Measurements from ENCODE around the gene MYH8.

The MYH8 gene

DNA sequence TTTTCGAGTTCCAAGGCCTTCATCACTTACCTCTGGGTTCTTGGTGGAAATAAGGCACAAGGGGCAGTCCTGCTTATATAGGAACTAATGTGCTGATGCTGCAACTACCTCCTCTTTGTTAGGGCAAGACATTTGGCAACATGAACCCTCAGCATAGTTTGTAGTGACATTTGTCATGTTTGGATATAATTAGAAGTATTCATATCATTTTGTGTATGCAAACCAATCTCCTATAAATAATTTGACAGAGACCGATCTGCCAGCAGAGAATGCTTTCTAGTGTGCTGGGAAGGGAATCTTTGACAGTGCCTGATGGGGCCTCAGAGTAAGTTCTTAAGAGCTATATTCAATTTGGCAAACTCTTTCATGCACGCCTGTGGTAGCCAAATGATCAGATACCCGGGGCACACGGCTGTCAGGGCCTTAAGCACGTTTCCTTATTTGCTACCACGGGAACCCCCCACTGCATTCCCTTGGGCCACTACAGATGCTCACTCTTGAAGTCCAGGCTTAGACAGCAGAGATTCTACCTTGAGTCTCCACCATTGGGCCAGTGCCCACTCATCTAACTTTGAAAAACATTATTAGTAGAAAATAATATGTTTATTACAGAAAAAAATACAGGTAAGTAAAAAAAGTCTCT is at the start of gene MYH8:
Gene MYH8 (minus strand): TSS at position 51 of the 643 bp plus-strand sequence. CDS start 1,723 bp downstream, outside the sequence.
- no peak for DNase-seq (ENCODE audit: low read depth)

DNA sequence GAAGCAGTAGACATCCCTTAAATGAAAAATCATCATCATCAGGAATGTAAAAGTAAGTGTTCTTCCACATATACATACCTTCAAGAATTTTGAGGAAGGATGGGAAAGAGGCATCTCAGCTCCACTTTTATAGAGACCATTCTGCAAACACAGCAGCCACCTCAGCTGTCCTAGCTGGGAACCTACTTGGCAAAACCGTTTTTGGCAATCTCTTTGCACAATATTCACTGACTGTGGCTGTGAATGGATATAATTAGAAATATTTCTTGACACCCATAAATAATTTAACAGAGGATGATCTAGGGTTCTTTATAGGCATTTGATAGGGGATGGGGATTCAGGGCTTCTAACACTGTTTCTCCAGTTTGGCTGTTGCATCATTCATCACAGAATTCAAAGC is 47.7 kb upstream of the MYH8 start, which contains the start of gene MYH4:
Gene MYH4 (minus strand): TSS at position 101 of the 400 bp plus-strand sequence. CDS start 2,814 bp downstream, outside the sequence.
- DNase-seq (ENCODE audit: low read depth) = no peak

DNA sequence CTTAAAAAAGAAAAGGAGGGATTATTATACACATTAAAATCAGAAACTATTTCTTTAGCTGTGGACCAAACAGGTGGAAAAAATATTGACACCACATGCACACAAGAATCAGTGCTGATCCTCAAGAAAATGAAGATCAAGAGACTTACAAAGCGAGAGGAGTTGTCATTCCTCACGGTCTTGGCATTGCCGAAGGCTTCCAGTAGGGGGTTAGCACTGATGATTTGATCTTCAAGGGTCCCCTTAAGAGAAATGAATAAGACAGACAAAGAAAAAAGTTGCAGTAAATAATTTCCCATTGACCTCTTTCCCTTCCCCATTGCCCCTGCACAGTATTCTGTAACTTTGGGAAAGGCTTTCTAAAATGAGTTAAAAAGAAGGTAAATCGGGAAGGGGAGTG is 41.7 kb upstream of the MYH8 start:
- DNase-seq (ENCODE audit: low read depth) = no peak

DNA sequence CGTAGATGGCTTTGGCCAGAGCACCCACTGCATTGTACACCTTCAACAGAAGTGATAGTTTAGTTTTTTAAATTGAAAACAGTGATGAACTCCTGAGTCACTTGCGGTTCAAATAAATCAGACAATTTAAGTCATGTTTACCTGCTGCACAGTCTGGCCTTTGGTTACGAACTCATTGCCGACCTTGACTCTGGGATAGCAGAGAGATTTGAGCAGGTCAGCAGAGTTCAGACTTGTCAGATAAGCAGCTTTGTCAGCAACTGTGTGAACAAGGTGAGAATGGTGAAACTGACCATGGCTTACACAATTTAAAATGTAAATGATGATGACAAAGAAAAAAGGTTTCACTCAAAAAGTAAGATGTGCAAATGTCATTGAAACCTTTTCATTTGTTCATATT is 38.3 kb upstream of the MYH8 start:
- DNase-seq (ENCODE audit: low read depth) = no peak

DNA sequence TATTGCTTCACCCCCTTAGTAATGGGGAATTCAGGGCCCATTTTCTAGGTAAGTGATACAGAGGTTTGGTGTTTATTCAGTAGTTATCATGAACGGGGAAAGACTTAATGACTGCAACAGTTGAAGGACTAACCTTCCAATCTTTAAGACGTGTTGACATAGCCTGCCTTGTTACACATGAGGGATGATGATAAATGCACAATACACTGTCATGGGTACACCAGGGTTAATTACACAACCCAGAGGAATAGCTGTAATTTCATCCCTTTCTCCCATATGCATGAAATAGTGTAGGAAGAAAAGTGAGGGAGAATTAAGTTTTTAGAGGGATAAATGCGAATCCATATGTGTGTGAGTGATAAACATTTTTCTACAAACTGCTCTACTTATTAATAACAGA is 37.0 kb upstream of the MYH8 start:
- no peak for DNase-seq (ENCODE audit: low read depth)

DNA sequence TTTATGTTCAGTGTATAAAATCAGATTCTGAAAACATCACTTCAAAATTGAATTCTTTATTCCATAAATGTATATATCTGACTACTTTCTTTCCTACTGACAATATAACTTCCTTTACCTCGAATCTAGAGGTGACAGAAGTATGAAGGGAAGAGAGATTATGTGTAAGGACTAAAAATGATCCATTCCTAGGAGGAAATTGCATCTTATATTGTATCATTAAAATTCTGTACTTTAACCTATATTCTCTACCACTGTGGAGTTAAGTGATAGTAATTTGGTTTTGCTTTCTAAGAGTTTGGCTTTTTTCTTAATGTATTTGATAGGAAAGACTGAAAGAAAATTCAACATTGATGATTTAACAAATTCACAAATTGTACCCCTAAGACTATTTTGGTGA is 36.2 kb upstream of the MYH8 start:
- DNase-seq (ENCODE audit: low read depth) = no peak

DNA sequence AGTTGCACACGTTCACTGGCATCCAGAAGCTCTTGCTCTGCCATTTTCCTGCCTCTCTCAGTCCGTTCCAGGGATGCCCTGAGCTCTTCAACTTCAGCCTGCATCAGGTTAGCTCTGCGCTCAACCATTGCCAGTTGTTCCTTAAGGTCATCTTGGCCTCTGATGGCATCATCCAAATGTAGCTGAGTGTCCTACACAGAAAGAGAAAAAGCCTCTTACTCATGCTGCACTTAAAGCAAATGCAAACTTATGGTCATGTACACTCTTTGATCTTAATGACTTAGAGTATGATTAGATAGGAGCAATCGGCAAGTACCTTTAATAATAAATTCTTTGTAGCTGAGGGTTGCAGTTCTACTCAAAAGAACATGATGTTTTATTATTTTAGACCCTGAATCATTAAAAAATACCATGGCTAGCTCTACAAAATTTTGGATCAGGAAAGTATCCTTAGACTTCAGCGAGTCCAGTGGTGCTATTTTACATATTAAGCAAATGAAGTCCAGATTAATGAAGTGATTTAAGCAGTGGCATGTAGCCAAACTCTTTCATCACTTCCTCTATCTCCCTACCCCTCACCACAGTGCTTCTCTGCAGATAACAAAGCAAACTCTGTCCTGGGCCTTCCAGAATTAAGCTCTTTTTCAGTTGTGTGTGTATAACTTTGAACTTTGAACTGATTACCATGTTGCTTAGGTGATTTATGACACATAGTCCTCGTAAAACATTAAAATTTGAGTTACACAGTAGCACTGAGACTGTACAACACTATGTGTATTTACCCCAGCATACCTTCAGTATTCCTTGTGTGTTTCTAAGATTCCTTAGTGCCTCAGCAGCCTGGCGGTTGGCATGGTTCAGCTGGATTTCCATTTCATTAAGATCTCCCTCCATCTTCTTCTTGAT is 25.5 kb upstream of the MYH8 start:
- DNase-seq (ENCODE audit: low read depth) = no peak

DNA sequence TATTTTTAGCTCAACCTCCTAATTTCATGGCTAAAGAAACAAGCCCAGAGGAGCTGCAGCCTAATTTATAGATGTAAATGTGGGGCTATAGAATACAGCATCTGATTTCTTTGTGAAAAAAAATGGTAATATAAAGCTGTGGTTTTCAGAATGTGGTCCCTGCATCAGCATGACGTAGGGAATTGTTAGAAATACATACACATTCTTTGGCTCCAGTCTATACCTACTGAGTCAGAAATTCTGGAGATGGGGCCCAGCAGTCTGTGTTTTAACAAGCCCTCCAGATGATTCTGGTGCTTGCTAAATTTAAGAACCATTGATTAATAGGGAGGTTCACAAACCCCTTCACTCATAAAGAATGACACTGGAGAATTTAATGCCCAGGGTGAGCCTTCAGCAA is 18.1 kb upstream of the MYH8 start:
- DNase-seq (ENCODE audit: low read depth) = no peak

DNA sequence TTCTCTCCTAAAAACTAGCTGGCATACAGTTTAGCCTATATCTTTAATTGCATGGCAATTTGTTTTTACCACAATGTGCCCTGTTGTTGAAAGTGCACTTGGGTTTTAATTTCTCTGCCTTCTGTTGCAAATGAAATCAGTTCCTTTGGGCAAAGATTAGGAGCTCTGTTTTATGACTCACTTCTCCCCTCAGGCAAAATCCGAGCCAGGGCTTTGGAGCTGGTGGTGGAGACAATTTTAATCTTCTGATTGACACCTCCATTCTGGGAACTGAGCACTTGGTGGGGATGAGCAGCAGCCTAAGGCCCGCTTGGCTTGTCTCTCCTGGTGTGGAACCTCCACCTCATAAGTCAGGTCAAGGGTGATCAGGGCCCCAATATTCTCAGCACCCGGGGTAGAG is 13.3 kb upstream of the MYH8 start:
- DNase-seq (ENCODE audit: low read depth) = no peak

DNA sequence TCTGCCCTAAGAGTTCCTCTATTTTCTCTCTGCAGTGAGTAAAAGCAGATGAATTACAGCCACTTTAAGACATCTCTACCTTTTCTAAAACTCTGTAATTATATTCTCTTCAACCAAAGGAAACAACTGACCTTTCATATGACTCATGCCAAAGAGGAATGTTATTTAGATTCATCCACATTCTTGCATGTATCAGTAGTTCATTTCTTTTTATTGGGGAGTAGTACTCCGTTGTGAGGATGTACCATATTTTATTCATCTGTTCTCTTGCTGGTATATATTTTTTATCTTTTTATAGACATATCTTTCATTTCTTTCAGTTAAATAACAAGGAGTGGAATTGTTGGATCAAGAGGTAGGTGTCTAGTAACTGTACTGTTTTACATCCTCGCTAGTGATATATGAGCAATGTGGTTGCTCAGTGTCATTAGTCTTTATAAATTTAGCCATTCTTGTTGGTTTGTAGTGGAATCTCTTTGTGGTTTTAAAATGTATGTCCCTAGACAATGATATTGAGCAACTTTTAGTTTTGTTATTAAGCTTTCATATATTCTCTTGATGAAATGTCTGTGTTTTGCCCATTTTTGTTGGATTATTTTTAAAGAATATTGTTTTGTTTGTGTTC is 7.8 kb upstream of the MYH8 start:
- no peak for DNase-seq (ENCODE audit: low read depth)

DNA sequence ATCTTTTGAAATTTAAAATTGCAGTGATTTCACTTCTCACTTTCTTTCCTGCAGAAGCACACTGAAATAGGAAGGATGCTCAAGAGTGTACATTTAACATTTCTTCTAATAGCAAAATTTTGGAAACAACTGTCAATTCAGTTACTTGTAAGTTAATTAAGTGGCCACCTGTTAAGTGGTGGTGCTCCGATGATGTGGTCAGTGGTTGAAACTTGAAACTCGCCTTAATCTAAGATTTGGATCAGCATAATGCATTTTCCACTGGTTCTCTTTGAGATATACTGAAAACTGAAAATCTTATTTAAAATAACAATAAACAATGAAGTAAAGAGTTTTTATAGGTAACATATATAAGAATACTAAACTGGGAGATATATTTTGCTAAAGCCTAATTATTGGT is 7.0 kb upstream of the MYH8 start:
- no peak for DNase-seq (ENCODE audit: low read depth)

DNA sequence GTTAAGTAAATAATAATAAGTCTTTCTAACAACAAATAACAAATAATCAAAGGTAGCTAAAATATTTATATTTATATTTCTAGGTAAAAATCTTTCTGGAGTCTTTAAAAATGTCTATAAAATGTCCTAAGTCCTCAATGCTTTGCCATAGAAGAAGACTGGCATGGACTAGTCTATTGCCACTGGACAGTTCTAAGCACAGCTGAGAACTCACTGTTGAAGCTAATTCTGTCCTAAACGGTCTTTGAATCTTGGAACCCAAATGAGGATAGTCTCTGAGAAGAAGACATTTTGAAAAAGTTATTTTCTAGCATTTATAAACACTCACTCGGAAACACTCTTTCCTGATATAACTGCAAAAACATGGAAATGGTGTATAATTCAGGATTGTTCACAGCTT is 539 bp downstream of the MYH8 start:
- no peak for DNase-seq (ENCODE audit: low read depth)

DNA sequence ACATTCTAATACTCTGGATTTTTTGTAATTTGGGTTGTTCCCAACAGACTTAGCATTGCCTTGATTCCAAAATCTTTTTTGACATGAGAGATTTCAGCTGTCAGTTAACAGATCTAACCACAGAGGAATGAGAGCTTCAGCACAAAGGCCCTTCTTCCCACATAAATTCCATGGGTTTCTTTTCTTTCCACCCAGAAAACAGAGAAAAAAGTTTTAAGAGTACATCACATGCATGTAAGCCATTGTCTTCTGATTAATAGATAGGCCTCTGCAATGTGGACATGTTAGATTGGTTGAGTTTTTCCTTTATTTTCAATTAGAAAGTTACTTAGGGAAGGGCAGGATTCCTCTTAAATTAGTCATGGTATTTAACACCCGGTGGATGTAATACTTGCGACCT is 939 bp downstream of the MYH8 start:
- no peak for DNase-seq (ENCODE audit: low read depth)

DNA sequence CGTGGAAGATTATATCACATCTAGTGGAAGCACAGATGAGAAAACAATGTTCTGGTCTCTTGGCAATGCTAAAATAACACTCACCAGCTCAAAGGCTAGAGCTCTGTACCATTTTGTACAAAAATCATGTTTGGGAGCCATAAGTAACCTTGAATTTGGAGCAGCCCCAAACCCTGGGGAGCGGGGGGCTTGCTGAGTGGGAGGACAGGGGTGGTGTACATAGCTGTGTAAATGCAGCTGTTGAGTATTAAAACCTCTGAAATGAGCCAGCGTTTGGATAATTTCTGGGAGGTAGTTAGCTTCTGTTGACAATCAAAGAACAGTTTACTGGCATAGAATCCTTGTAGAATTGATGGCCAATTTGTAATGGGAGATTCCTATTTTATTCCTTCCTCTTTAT is 4.3 kb downstream of the MYH8 start:
- no peak for DNase-seq (ENCODE audit: low read depth)

DNA sequence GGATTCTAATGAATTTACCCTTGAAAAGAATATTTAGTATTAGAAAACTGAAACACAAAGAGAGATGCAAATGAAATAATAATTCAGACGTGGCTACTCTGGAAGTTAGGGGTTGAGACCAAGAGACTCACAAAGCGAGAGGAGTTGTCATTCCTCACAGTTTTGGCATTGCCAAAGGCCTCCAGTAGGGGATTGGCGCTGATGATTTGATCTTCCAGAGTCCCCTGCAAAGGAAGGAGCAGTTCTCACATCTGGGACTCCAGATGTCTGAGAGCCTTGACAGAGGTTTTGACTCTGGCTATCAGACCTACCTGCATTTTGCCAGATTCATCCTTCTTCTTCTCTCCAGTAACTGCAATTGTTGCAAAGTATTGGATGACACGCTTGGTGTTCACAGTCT is 6.6 kb downstream of the MYH8 start:
- DNase-seq (ENCODE audit: low read depth) = no peak

DNA sequence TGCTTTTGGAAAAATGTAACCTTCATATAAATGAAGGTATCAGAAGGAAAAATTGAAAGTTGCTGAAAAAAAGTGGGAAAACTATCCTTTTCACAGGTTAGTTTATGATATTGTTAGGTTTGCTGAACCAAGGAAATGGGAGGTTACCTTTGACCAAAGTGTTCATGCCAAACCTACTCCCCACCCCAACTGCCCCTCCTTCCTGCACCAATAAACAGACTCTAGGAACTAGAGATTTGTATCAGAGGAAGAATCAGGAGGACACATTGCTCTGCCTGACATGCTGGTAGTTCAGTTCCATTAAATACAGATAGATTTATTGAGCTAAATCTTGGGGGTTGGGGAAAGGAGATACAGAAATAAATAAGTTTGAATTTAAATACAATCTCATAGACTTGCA is 18.2 kb downstream of the MYH8 start:
- DNase-seq (ENCODE audit: low read depth) = no peak

DNA sequence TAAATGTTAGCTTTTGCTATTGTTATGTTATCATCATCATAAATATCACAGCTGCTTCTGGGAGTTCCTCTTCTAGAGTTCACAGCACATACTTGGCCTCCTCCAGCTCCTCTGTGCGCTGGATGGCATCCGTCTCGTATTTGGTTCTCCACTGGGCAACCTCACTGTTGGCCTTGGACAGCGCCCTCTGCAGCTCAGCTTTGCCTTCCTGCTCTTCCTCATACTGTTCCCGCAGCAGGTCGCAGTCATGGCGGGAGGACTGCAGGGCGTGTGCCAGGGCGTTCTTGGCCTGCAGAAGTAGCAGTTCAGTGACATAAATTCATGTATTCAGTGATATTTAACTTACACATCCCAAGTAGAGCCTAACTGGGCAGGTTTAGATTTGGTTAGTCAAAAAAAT is 23.4 kb downstream of the MYH8 start:
- no peak for DNase-seq (ENCODE audit: low read depth)

DNA sequence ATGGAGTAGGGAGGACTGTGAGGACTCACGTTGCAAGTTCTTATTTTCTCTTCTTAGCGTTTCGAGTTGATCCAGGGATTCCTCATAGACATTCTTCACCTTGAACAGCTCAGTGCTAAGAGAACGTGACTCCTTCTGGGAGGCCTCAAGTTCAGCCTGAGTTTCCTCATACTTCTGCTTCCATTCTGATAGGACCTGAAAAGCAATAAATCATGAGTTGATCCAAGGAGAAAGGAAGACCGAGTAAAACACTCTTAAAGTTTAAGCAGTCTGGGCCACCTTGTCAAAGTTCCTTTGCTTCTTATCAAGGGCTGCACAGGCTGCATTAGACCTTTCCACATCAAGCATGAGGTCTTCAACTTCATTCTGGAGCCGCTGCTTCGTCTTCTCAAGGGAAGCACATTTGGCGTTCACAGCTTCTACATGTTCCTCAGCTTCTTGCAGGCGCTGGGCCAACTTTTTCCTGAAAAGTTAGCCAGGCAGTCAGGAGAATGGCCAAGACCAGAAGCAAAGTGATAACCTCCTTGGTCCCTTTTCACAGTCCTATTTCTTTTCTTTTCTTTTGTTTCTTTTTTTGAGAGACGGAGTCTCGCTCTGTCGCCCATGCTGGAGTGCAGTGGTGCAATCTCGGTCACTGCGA is 25.1 kb downstream of the MYH8 start:
- no peak for DNase-seq (ENCODE audit: low read depth)

DNA sequence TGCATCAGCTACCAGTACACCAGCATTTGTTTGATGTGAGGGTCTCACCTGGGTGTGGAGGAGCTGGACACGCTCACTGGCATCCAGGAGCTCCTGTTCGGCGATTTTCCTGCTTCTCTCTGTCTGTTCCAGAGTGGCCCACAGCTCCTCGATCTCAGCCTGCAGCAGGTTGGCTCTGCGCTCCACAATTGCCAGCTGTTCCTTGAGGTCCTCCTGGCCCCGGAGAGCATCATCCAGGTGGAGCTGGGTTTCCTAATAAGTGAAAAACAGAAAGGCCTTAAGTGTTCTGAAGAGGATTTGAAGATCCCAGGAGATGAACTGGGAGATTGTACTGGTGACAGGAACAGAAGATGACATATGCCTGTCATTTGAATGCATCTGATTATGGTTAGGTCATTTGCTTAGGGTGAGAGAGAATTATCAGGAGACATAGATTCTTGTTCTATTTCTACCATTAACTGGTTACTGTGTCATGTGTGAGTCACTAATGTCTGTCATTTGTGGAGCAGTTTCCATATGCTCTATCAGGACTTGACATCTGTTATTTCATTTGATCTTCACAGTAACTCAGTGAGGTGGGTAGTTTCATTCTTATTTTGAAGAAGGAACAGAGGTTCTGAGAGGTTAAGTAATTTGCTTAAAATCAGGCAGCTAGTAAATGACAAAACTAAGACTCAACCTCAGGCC is 27.4 kb downstream of the MYH8 start:
- no peak for DNase-seq (ENCODE audit: low read depth)

DNA sequence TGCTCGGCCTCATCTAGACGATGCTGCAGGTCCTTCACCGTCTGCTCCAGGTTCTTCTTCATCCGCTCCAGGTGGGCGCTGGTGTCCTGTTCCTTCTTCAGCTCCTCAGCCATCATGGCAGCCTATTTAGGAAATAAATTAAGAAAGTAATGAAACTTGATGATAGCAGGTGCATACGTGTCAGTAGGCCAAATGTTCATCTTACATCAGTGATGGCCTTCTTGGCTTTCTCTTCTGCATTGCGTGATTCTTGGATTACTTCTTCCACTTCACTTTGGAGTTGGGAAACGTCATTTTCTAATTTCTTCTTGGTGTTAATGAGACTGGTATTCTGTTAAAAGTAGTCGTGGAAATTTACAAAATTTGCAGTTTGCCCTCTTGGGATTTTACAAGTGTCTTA is 28.9 kb downstream of the MYH8 start:
- DNase-seq (ENCODE audit: low read depth) = no peak

DNA sequence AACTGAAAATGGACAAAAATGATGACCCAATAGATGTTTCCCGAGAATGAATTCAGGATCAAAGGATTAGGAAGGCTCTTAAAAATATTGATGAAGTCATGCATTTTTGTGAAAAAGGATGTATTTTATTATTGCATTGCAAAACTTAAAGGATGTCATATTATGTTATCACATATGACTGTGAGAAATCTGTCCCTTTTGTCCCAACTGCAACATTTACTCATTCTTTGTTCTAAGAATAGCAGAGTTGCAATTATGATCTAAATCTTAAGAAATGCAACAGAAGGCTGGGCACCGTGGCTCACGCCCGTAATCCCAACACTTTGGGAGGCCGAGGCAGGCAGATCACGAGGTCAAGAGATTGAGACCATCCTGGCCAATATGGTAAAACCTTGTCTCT is 35.9 kb downstream of the MYH8 start:
- no peak for DNase-seq (ENCODE audit: low read depth)

DNA sequence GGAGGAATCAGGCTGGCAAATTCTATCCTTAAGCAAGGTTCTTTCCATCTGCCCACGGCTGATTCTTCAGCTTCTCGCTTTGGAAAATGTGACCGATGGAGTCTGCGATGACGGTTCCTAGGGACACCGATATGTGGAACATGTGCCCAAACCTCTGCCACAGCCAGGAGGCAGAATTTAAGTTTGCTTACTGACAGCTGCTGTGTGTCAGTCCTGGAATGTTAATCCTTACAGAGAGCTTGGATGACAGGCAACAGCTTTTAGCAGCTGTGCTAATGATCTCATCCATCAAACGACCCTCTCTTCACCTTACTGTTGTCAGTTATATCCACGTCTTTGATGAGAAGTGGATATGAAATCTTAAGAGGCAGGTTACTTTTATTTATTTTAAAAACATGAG is 37.6 kb downstream of the MYH8 start:
- DNase-seq (ENCODE audit: low read depth) = no peak

Measured in HS-27A (cell line).